GM21390 (cell line): ENCODE measurements around the gene UBR4.

Experiments
- ATAC-seq: cut with Tn5 transposase; IDR thresholded peaks from one replicate; pipeline ENCODE4 v1.9.1; 2021; ENCODE audit not compliant: unreplicated experiment

Gene UBR4

GRCh38 chr1:19149736-19150135, 60.3 kb downstream of the UBR4 start:
- no peak for ATAC-seq

DNA sequence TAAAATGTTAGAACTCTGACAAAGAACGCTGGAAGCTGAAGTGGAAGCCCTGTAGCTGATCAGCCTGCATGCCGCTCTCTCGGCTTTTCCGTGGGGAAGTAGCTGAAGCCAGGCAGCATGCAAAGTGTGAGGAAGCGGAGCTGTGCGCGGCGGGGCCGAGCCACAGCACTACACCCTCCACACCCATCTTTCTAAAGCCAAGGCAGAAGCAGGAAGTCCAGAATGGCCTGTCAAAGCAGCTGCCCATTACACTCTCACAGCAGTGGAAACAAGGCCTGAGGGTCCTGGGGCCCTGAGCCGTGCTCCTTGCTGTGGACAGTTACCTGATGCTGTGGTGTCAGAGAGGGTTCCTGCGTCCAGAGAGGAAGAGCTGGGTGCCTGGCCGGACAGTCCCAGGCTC, 69.6 kb downstream of the UBR4 start:
- no peak for ATAC-seq

DNA sequence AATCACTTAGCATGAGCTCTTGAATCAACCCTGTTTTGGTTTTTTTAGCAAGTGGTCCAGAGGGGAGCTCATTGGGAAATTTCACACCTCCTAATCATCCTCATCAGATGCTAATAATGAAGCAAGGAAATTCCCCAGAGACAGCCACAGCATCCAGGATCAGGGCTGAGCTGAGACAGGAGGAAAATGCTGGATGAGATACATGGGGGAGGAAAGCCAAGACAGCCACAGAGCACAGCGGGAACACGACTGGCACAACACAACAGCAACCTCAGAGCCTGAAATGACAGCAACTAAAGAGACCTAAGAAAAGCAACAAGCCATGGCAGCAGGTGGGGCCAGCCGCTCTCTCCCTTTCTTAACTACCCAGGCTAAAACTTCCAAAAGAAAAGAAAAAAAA, 70.4 kb downstream of the UBR4 start:
- no peak for ATAC-seq

- ATAC-seq = no peak
Observed at GRCh38 chr1:19138958-19139581, 71.0 kb downstream of the UBR4 start.

GRCh38 chr1:19138331-19138730, 71.7 kb downstream of the UBR4 start:
- ATAC-seq = no peak

DNA sequence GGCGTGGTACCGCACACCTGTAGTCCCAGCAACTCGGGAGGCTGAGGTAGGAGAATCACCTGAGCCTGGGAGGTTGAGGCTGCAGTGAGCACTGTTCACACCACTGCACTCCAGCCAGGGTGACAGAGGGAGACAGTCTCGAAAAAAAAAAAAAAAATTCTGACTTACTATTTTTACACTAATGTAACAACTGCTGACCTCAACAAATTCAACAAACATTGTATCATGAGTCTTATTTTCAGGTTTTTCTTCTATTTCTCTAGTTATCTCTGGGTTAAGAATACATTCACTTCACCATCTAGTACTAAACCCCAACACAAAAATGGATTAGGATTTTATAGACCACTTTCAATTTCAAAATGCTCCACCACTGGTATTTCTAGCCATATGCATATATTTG, 72.9 kb downstream of the UBR4 start:
- no peak for ATAC-seq

- ATAC-seq = no peak
Observed at GRCh38 chr1:19133360-19133759, 76.7 kb downstream of the UBR4 start.

DNA sequence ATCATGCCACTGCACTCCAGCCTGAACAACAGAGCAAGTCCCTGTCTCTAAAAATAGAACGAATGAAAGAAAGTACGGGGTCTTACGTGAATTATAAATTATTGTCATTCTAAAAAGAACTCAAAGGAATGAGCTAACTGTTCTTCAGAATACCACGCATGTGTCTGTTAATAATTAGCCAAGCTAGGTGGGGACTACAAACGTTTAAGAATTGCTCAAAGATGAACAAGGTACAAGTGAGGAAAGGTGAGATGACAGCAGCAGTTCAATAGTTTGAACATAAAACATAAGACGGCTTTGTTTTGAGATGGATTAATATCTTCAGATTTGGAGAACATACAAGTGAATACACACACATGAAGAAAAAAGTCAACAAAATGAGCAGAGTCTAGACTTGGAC, 79.6 kb downstream of the UBR4 start:
- no peak for ATAC-seq

- ATAC-seq = no peak
Observed at GRCh38 chr1:19128968-19129514, 81.0 kb downstream of the UBR4 start.

- ATAC-seq = no peak
Observed at GRCh38 chr1:19124273-19124672, 85.8 kb downstream of the UBR4 start.

GRCh38 chr1:19123837-19124236, 86.2 kb downstream of the UBR4 start:
- no peak for ATAC-seq

DNA sequence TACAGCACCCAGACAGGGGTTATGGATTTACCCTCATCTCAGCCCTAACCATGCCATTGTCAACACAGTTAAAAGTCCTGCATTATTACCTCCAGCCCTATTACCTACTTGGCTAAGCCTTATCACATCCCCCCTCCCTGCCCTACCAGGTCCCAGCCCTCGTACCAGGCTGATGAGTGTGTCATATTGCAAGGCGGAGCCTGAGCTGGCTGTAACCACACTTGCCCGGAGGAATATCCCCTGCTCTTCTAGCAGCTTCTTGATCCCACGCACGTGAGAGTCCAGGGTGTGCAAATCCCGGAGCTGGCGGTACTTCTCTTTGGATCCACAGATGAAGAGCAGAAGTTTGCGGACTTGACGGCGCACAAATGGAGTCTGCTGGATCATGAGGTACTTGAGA, 87.4 kb downstream of the UBR4 start:
- ATAC-seq = no peak

DNA sequence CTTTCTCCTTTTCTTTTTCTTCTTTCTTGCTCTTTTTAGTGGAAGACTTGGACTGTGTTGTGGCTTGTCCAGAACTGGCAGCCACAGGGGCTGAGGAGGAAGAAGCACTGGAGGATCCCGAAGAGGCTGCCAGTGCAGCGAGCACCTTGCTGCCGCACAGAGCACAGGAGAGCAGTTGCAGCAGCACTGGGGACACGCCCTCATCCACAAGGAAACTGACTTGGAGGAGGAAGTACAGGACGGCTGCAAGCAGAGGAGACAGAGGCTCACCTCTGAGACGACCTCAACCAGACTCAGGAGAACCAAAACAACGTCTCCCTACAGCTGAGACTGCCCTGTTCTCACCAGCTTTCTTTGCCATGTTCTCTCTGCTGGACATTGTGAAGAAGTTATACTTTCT, 88.9 kb downstream of the UBR4 start:
- ATAC-seq = no peak

DNA sequence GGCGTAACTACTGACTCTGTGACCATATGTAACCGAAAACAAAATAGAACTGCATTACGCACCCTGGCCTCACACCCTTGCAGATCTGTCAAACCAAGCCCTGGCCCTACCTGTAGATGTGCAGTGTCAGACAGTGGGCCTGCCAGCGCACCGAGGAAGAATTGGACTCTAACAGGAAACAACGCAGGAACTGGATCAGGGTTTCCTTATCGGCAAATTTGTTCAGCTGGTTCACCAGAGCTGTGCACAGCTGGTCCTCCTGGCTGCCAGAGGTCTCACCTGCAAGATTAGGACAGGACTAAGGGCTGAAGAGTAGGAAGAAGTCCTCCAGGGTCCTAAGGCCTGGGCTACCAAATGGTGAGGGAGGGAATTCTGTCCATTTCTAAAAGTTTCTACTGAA, 90.0 kb downstream of the UBR4 start:
- ATAC-seq = no peak

DNA sequence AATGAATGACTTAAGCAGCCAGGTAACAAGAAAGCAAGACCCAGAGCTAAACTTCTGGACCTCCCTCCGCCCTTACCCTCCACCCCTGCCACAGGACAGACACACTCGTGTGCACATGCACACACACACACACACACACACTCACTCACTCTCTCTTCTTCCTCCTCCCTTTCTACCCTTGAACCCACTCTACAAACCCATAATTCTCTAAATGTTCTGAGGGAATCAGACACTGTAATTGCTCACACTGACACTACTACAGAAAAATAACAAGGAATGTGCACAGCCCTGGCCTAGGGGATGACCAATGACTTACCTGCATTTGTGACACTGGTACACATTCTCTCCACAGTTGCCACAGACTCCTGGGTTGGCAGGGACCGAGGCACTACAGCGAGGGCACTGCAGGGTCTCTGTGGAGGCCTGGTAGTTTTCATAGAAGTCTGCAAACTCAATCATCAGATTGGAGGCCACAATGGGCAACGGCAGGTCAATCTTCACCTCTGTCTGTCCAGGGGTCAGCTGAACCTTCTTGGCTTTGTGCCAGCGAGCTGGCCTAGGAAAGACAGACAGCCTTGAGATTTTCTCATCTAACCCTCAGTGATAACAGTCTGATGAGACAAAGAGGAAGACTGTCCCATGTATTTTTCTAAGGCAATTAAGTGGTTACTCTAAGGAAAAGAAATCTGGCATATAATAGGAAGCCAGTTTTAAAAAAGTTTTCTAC, 94.8 kb downstream of the UBR4 start:
- ATAC-seq = no peak

GRCh38 chr1:19113697-19114092, 96.4 kb downstream of the UBR4 start:
- ATAC-seq = no peak

- no peak for ATAC-seq
Observed at GRCh38 chr1:19112891-19113696, 97.0 kb downstream of the UBR4 start.

DNA sequence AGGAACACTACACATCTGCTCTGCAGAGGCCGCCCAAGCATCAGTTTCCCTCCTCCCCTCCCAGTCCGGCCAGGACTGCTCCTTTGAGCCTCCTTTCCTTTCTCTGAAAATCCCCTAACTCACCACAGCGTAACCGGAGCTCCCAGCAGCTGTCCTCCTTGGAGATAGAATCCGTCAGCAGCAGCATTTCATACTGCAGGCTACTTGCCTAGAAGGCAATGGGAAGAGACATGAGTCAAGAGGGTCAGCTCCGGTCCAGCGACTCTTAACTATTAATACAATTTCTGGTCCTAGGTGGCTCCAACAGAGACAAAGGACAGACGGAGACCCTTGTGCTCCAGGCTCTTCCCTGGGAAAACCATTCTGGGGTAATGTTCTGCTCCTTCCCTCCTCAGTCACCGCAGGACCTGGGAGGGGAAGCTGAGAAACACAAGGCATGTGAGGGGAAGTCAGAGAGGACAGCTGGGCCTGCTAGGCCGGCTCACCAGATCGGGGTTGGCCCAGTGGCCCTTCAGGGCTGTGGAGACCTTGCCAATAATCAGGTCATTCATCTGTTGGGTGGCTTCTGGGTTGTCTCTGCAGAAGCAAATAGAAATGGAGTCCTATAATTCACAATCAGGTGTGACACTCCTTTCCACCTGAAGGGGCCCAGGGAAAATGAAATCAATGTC, 99.7 kb downstream of the UBR4 start:
- no peak for ATAC-seq

DNA sequence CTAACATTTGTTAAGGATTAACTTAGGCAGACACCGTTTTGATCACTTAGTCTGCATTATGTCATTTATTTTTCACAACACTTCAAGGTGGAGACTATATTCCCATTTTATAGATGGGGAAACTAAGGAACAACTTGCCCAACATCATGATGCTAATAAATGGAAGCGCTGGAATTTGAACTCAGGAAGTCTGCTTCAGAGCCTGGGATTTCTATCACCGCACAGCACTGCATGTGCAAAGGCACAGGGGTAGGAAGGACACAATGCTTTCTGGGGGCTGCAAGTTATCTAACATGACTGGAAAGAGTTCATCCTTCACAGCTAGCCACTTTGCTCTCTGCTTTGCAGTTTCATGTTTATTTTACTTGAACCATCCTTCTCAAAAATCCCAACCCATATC, 100.5 kb downstream of the UBR4 start:
- no peak for ATAC-seq

- no peak for ATAC-seq
Observed at GRCh38 chr1:19101244-19101643, 108.8 kb downstream of the UBR4 start.

- no peak for ATAC-seq
Observed at GRCh38 chr1:19100028-19100427, 110.0 kb downstream of the UBR4 start.
